ENCODE data around the gene COX5A.

DNA sequence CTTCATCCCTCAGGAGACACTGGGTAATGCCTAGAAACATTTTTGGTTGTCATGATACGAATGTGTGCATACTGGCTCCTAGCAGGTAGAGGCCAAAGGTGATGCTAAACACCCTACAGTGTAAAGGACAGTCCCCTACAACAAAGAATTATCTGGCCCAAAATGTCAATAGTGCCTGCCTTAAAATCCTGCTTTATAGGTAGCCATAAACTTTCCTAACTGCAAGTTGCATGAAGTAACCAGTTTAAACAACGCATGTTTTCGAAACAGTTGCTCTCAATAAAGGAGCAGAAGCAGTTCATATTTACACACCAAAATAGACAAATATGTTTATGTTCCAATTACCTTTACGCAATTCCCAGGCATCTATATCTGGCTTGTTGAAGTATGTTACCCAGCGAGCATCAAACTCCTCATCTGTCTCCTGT is 9.1 kb downstream of the COX5A start:
- TF ChIP-seq, protein P1, sequence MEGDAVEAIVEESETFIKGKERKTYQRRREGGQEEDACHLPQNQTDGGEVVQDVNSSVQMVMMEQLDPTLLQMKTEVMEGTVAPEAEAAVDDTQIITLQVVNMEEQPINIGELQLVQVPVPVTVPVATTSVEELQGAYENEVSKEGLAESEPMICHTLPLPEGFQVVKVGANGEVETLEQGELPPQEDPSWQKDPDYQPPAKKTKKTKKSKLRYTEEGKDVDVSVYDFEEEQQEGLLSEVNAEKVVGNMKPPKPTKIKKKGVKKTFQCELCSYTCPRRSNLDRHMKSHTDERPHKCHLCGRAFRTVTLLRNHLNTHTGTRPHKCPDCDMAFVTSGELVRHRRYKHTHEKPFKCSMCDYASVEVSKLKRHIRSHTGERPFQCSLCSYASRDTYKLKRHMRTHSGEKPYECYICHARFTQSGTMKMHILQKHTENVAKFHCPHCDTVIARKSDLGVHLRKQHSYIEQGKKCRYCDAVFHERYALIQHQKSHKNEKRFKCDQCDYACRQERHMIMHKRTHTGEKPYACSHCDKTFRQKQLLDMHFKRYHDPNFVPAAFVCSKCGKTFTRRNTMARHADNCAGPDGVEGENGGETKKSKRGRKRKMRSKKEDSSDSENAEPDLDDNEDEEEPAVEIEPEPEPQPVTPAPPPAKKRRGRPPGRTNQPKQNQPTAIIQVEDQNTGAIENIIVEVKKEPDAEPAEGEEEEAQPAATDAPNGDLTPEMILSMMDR (IDR thresholded peaks at IDR 0.05; ENCODE audit: low read length) = no peak
- TF ChIP-seq EZH2 (IDR thresholded peaks at IDR 0.05; ENCODE audit: borderline replicate concordance, low read length) = no peak
